Measurements from ENCODE around the gene MRPL50. TPM values are rescaled to one million over a fixed set of nuclear protein-coding genes. Genes with fewer than 3 reads are reported as not detected.

Gene MRPL50
- total RNA-seq, 1 donor from 2014 or later, result 9.5 TPM

GRCh38 chr9:101375546-101375945, 22.9 kb downstream of the MRPL50 start:
- no peak for TF ChIP-seq CTCF (IDR thresholded peaks at IDR 0.05; ENCODE audit: unreplicated experiment)
- DNase-seq (ENCODE audit: low spot score in 2 of 2, unreplicated experiment in 2 of 2), result no peak
- H3K9me3 Mint-ChIP-seq, result peaks cover 33% of the 10 kb centered on the region
- no peak overlapping the region for H3K4me3 Mint-ChIP-seq
- H3K27me3 Mint-ChIP-seq (ENCODE audit: low read depth), result no peaks in the 10 kb centered on the region
- peaks cover 4% of the 10 kb centered on the region for H3K4me1 Mint-ChIP-seq
- H3K36me3 Mint-ChIP-seq, result peaks cover 6% of the 10 kb centered on the region
- no peak overlapping the region for H3K27ac Mint-ChIP-seq

GRCh38 chr9:101372327-101373118, 25.9 kb downstream of the MRPL50 start:
- H3K4me3 Mint-ChIP-seq, result no peak overlapping the region
- H3K36me3 Mint-ChIP-seq, result peaks cover under 1% of the 10 kb centered on the region
- H3K27me3 Mint-ChIP-seq (ENCODE audit: low read depth), result no peaks in the 10 kb centered on the region
- no peak for DNase-seq (ENCODE audit: low spot score in 2 of 2, unreplicated experiment in 2 of 2)
- H3K27ac Mint-ChIP-seq, result no peak overlapping the region
- no peak for TF ChIP-seq CTCF (IDR thresholded peaks at IDR 0.05; ENCODE audit: unreplicated experiment)
- H3K4me1 Mint-ChIP-seq, result peaks cover 4% of the 10 kb centered on the region
- peaks cover 10% of the 10 kb centered on the region for H3K9me3 Mint-ChIP-seq

- Mint-ChIP-seq H3K27ac (no peak overlapping the region), H3K27me3 (ENCODE audit: low read depth) (no peaks in the 10 kb centered on the region), H3K4me3 (no peak overlapping the region), H3K9me3 (peaks cover 8% of the 10 kb centered on the region), H3K36me3 (no peaks in the 10 kb centered on the region), H3K4me1 (peaks cover 4% of the 10 kb centered on the region)
- TF ChIP-seq CTCF (IDR thresholded peaks at IDR 0.05; ENCODE audit: unreplicated experiment), result no peak
- DNase-seq (ENCODE audit: low spot score in 2 of 2, unreplicated experiment in 2 of 2), result no peak
These were observed 26.6 kb downstream of the MRPL50 start for GRCh38 chr9:101371813-101372212.

GRCh38 chr9:101369884-101370531, 28.4 kb downstream of the MRPL50 start:
- no peak overlapping the region for H3K27ac Mint-ChIP-seq
- no peak for DNase-seq (ENCODE audit: low spot score in 2 of 2, unreplicated experiment in 2 of 2)
- H3K9me3 Mint-ChIP-seq, result peaks cover 8% of the 10 kb centered on the region
- H3K27me3 Mint-ChIP-seq (ENCODE audit: low read depth), result no peaks in the 10 kb centered on the region
- H3K36me3 Mint-ChIP-seq, result no peaks in the 10 kb centered on the region
- H3K4me3 Mint-ChIP-seq, result no peak overlapping the region
- peaks cover 4% of the 10 kb centered on the region for H3K4me1 Mint-ChIP-seq
- no peak for TF ChIP-seq CTCF (IDR thresholded peaks at IDR 0.05; ENCODE audit: unreplicated experiment)

GRCh38 chr9:101369286-101369685, 29.1 kb downstream of the MRPL50 start:
- H3K27ac Mint-ChIP-seq, result no peak overlapping the region
- DNase-seq (ENCODE audit: low spot score in 2 of 2, unreplicated experiment in 2 of 2), result no peak
- no peaks in the 10 kb centered on the region for H3K36me3 Mint-ChIP-seq
- H3K9me3 Mint-ChIP-seq, result peaks cover 8% of the 10 kb centered on the region
- H3K27me3 Mint-ChIP-seq (ENCODE audit: low read depth), result no peaks in the 10 kb centered on the region
- TF ChIP-seq CTCF (IDR thresholded peaks at IDR 0.05; ENCODE audit: unreplicated experiment), result no peak
- H3K4me1 Mint-ChIP-seq, result peaks cover 4% of the 10 kb centered on the region
- H3K4me3 Mint-ChIP-seq, result no peak overlapping the region

All from mesothelial cell of epicardium (in vitro differentiated cells).